GM21737 (cell line): Measurements from ENCODE around the gene SPDYE16.
"Not testable (repeated sequence)": the region's sequence is repeated elsewhere in the genome, so short reads cannot be mapped to it uniquely, and the experiment has no call there.

Experiments used
- ATAC-seq: cut with Tn5 transposase; IDR thresholded peaks from one replicate; pipeline ENCODE4 v1.9.1; 2021; ENCODE audit warnings: mild to moderate bottlenecking, moderate library complexity; ENCODE audit not compliant: unreplicated experiment

Gene SPDYE16, protein sequence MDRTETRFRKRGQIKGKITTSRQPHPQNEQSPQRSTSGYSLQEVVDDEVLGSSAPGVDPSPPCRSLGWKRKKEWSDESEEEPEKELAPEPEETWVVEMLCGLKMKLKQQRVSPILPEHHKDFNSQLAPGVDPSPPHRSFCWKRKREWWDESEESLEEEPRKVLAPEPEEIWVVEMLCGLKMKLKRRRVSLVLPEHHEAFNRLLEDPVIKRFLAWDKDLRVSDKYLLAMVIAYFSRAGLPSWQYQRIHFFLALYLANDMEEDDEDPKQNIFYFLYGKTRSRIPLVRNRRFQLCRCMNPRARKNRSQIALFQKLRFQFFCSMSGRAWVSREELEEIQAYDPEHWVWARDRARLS

DNA sequence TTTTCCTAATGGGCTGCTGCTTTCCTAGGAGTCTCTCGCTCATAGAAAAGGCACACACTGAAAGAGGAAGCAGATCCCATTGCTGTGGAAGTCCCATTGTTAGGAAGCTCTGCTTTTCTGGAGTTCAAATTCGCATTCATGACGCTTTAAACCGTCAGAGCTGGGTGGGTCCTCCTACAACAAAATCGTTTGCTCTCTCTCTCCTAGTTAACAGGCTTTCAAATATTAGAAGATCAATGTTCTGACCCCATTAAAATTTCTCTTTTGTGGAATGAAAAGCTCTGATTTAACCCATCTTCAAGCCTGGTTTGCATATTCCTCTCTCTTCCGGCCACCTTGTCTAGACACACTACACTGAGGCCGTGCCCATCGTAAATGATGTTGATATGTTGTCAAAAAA lies at the start of gene SPDYE16:
Gene SPDYE16 (minus strand): TSS at position 101 of the 400 bp plus-strand sequence. CDS start 1,838 bp downstream, outside the sequence.
- ATAC-seq: not testable (repeated sequence)

- not testable (repeated sequence) for ATAC-seq
Measured at GRCh38 chr7:76592694-76593093, 49.6 kb upstream of the SPDYE16 start.

DNA sequence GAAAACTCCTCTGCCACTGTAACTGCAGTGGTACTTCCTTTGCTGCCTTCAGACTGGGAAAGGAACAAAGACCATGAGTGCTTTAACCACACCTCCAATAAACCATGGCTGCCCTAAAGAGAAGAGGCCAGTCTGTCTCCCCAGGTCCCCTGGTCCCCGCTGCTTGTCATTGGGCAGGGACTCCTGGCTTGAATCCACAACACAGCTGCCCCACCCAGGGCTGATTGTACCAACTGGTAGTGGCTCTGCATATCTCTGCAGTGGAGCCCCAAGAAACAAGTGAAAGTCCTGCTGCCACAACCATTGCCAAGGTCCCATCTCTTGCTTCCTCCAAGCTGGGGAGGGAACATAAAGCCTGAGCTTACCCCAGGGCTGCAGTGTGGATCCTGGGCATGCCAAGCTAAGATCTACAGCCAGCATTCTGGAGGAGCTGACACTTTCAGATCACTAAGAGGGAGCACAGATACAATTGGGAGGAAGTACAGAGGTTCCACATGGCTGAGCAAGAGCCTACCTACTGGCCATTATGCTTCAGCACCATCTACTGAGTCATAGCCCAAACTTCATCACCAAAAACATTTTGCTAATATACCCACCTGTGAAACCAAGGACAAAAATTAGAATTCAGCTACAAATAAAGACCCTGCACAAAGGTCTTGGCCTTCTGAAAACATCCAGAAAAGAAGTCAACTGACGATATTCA lies 48.7 kb upstream of the SPDYE16 start:
- ATAC-seq: not testable (repeated sequence)

DNA sequence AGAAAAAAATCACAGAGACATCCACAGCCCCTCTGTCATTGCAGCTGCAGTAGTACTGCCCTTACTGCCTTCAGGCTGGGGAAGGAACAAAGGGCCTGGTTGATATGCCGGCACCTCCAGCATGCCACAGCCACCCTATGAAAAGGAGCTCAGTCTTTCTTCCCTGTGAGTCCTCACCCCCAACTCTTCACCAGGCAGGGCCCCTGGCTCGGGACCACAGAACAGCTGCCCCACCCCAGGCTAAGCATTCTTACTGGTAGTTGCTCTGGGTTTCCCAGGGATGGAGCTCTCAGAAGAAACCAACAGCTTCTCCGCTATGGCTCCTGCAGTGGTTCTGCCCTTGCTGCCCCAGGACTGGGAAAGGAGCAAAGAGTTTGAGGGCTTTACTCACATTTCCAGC lies 47.9 kb upstream of the SPDYE16 start:
- not testable (repeated sequence) for ATAC-seq

DNA sequence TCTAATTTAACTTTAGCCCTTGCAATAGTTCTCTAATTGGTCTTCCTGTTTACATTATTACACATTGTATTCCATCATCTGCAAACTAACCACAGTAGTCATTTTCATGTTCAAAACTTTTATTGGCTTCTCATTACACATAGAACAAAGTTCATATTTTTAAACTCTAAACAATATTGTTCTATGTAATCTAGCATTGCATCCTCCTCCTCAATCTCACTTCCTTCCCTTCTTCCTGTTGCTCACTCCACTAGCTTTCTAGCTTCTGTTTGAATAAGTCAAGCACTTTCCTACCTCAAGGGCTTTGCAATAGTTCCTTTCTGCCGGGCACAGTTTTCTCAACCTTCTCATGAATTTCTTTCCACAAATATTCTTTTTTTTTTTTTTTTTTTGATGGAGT lies 45.5 kb upstream of the SPDYE16 start:
- not testable (repeated sequence) for ATAC-seq

DNA sequence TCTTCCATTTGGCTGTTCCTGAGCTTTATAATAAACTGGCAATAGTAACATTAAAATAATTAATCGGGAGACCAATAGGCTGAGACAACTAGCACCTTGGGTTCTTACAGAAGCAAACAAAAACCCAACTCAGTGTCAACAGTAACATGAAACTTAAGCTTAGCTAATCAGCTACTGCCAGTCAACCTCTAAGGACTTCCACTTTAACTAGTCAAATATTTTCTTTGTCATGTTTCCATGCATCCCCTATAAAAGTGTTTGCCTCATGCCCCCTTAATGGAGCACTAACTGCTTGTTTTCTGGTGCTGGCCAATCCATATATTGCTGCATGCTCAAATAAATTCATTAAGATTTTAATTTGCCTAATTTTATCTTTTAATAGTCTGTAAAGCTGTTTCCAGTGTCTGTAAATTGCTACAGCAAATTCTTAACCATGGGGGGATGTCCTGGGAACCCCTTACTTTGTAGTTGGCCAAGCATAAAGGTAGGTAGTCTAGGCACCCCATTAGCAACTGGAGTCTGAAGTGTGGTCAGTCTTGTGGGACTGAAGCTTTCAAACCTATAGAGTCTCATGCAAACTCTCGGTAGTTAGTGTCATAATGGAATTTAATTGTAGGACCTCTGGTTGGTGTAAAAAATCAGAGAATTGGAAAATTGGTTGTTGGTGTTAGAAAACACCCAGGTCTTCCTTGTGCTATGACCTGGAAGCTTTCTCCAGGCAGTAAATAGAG lies 43.7 kb upstream of the SPDYE16 start:
- not testable (repeated sequence) for ATAC-seq

DNA sequence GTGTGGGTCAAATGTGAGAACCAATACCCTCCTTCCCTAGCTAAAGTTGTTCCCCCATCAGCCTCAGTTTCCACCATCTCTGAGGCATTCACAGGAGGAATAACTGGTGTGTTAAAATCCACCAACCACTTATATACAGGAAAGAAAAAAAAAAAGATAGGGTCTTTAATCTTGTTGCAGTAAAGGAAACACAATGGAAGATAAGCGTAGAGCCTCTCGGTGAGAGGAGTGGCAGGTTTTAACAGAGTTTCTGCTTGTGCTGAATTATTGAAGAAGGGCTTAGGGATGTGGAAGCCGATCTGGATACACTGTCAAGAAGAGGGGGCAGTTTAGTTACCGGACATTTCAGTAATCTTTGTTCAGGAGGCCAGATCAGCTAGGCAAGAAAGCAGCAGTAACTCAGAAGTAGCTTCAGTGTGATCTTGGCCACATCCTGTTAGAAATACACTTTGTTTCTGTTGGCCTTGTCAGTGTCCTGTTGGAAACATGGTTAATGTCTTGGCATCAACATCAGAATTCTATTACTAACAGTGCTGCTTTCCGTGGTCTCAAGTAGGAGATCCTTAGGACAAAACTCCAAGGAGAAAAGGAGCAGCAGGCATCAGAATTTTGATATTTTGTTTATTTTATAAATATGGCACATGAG lies 40.7 kb upstream of the SPDYE16 start:
- ATAC-seq: not testable (repeated sequence)

GRCh38 chr7:76582848-76583631 lies 39.9 kb upstream of the SPDYE16 start:
- ATAC-seq: not testable (repeated sequence)

GRCh38 chr7:76575919-76576655 lies 33.0 kb upstream of the SPDYE16 start:
- ATAC-seq: not testable (repeated sequence)

GRCh38 chr7:76575431-76575830 lies 32.3 kb upstream of the SPDYE16 start:
- not testable (repeated sequence) for ATAC-seq

DNA sequence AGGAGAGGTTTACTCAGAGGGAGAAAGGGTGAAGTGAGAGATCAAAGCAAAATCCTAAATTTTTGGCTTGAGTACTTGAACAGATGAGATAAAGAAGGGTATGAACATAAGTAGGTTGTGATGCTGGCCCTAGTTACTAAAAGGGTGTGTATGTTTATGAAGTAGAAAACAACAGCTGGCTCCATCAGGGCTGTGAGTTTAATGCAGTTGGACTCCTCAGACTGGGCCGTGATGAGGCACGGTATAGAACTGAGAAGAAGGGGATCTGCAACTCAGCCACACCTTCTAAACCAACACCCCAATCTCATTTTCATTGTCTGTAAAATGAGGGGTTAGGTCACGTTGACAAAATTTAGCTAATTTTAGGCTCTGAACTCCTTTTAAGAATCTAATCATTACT lies 29.2 kb upstream of the SPDYE16 start:
- ATAC-seq: not testable (repeated sequence)

DNA sequence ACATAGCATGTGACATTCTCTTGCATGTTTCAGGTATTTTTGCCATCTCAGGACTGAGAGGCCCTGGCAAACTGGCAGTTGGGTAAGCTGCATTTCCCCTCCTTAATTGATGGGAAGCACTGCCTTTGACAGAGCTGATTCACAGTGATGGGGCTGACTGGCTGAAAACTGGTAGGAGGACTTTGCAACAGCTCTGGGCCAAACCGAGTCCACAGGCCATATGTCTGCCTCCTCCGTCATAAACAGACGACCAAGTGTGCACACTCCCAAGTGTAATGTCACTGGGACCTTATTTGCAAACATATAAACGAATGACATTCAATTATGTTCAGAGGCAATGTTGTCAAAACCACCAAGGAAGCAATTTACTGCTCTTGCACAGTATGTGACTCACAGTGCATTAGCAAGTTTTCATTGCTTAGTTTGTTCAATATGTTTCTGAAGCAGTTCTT lies 27.3 kb upstream of the SPDYE16 start:
- ATAC-seq: not testable (repeated sequence)

- not testable (repeated sequence) for ATAC-seq
Measured at GRCh38 chr7:76568742-76569141, 25.6 kb upstream of the SPDYE16 start.

GRCh38 chr7:76567753-76568152 lies 24.7 kb upstream of the SPDYE16 start:
- ATAC-seq: not testable (repeated sequence)

DNA sequence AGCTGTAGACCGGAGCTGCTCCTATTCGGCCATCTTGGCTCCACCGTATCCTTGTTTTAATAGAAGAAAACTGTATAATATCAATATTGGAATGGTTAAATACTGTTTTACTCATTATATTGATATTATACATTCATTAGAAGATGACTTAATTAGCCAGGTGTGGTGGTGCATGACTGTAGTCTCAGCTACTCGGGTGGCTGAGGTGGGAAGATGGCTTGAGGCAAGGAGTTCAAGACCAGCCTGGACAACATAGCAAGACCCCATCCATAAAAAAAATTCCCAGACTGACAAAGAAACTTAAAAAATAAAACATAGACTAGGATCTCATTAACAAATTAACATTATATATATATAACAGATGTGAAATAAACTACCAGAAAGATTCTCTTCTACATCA lies 24.2 kb upstream of the SPDYE16 start:
- ATAC-seq: not testable (repeated sequence)

- ATAC-seq: not testable (repeated sequence)
Measured at GRCh38 chr7:76565001-76565400, 21.9 kb upstream of the SPDYE16 start.

GRCh38 chr7:76561342-76561741 lies 18.2 kb upstream of the SPDYE16 start:
- ATAC-seq: not testable (repeated sequence)

- not testable (repeated sequence) for ATAC-seq
Measured at GRCh38 chr7:76560157-76560556, 17.1 kb upstream of the SPDYE16 start.

DNA sequence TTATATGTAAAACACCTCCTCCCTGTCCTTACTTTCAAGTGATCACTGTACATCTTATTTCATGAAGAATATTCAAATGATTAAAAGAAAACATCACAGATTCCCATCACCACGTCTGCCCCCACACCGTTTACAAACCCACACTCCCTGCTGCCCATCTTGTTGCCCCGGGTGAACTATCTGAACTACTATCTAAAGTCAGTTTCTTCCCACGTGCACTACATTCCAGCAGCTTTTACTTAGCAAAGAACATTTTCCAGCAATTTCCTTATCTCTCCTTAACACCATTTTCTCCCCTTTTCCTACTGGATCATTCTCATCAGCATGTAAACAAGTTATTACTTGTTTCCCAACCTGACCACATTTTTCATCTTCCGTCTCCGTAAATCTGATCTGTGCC lies 16.6 kb upstream of the SPDYE16 start:
- not testable (repeated sequence) for ATAC-seq
